Measurements from ENCODE around the gene SLC25A21.

GRCh38 chr14:37083599-37083998 is 88.8 kb downstream of the SLC25A21 start:
- TF ChIP-seq POLR2AphosphoS5 (IDR thresholded peaks at IDR 0.05; ENCODE audit: low read depth, low read length) (no peak), POLR2A (IDR thresholded peaks at IDR 0.05; ENCODE audit: low read depth, low read length) (no peak), TAF1 (IDR thresholded peaks at IDR 0.05; ENCODE audit: borderline replicate concordance, low read depth, low read length) (no peak)
